T-helper 2 cell treated with Interferon-gamma antibody and Interleukin-4, amounts not matched to agents 100 ng/mL and 5 ng/mL, for 36 hours (primary cell): ENCODE data around the gene BORCS8. TPM values are rescaled to one million over a fixed set of nuclear protein-coding genes. Genes with fewer than 3 reads are reported as not detected.
"Not testable (repeated sequence)": the region's sequence is repeated elsewhere in the genome, so short reads cannot be mapped to it uniquely, and the experiment has no call there.

Source experiments
- intact Hi-C: fragments of 100-400 bp; cut with micrococcal nuclease; formaldehyde crosslinking; loops from one replicate; pipeline ENCODE4 v1.15.1; 2023
- total RNA-seq: library from RNA; stranded (reverse); gene quantifications from 2 replicates; pipeline ENCODE4 v1.2.3, GENCODE V29; 2022

The BORCS8 gene
- 31.5 and 38.6 TPM in 2 replicates for total RNA-seq

DNA sequence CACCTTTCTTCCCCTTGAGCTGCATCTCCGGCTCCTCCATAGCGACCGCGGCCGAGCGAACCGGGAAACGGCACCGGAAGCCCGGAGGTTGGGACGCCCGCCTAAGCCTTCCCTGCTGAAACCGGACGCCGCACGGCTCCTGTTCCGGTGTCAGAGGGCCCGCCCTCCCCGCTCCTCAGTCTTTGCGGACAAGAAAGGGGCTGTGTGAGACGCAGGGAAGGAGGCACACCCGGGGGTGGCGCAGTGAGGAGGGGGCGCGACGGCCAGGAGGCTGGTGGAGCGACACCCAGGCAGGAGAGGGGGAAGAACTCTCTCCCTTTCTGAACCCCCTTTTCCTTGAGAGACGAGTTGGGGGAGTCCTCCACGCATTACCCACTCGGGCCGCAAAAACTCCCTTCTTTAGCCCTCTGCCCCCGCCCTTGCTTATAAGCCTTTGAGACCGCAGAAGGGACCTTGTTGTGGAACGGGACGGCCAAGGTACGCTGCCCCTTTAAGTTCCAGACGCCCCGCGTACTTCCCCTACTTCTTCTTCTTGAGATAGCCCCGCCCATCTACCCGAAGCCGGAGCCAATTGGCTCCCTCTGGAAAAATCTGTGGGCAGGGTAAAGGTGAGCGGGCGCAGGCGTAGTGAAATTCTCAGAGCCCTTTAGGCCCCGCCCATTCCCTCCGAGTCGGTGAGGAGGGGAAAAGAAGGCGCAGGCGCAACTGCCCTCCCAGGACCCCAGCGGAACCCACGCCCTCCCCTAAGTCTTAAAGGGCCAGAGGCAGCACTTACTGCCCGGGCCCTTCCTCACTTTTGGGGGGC, at the start of gene BORCS8, which contains the start of gene RFXANK:
BORCS8 (minus strand) TSS at position 75 of the 805 bp plus-strand sequence; CDS start at position 40, 35 bp downstream.
RFXANK (plus strand) TSS at position 181 of the 805 bp plus-strand sequence. CDS start 1,689 bp downstream, outside the sequence.
- intact Hi-C loops: loop anchor here (1.0 to 5.0 kb wide), 8 partner anchors 11 to 297 kb away; partner anchors contain the start of genes ARMC6, COPE, DDX49 and GATAD2A

GRCh38 chr19:19240476-19240875, 48.5 kb upstream of the BORCS8 start:
- intact Hi-C loops: no loop called here

DNA sequence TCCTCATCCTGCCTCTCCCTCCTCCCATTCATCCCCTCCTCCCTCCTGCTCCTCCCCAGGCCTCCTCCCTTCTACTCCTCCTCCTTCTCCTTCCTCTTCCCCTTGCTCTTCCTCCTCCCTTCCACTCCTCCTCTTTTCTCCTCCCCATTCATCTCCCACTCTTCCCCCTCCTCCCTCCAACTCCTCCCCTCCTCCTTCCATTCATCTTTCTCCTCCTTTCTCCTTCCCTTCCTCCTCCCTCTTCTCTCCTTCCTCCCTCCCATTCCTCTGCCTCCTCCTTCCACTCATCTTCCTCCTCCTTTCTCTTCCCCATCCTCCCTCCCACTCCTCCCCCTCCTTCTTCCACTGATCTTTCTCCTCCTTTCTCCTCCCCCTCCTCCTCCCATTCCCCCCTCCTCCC, 47.7 kb upstream of the BORCS8 start:
- intact Hi-C loops: no loop called here

- intact Hi-C loops: no loop called here
Measured at GRCh38 chr19:19238126-19238894, 46.4 kb upstream of the BORCS8 start.

DNA sequence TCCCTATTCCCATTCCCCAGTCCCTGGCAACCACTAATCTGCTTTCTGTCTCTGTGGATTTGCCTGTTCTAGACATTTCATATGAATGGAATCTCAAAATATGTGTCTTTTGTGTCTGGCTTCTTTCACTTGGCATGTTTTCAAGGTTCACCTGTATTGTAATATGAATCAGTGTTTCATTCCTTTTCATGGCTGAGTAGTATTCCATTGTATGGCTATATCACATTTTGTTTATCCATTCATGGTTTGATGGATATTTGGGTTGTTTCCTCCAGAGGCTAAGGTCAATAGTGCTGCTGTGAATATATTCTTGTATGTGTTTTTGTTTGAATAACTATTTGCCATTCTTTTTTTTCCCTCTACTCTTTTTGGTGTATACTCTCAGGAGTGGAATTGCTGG, 44.2 kb upstream of the BORCS8 start:
- intact Hi-C loops: no loop called here

- intact Hi-C loops: no loop called here
Measured at GRCh38 chr19:19234220-19234816, 42.4 kb upstream of the BORCS8 start.

DNA sequence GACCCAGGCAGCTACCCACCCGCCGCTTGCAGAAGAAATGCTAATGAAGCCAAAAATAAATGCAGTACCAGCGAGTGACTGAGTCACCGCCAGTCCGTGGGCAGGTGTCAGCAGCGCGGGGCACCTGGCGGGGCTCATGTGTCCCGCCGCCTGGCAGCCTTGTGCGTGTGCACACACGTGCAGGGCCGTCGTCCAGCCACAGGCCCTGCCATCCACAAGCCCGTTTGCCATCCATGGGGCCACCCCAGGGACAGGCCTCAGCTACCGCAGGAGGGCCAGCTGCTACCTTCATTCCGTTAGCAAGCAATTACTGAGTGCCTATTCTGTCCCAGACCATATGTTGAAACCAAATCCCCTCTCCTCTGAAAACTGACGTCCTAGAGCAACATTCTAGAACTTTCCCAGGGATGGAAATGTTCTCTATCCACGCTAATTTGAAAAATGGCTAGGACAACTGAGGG, 40.3 kb upstream of the BORCS8 start:
- intact Hi-C loops: no loop called here

GRCh38 chr19:19230999-19231398, 39.0 kb upstream of the BORCS8 start:
- intact Hi-C loops: no loop called here

GRCh38 chr19:19229701-19230100, 37.7 kb upstream of the BORCS8 start:
- intact Hi-C loops: no loop called here

DNA sequence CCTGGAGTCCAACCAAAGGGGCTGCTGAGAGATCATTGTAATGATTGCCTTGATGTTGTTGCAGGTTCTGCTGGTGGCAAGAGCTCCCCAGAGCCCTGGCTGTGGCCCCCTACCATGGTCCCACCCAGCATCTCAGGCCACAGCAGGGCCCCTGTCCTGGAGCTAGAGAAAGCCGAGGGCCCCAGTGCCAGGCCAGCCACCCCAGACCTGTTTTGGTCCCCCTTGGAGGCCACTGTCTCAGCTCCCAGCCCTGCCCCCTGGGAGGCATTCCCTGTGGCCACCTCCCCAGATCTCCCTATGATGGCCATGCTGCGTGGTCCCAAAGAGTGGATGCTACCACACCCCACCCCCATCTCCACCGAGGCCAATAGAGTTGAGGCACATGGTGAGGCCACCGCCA, 35.3 kb upstream of the BORCS8 start:
- intact Hi-C loops: no loop called here

GRCh38 chr19:19226663-19227062, 34.7 kb upstream of the BORCS8 start:
- intact Hi-C loops: no loop called here

DNA sequence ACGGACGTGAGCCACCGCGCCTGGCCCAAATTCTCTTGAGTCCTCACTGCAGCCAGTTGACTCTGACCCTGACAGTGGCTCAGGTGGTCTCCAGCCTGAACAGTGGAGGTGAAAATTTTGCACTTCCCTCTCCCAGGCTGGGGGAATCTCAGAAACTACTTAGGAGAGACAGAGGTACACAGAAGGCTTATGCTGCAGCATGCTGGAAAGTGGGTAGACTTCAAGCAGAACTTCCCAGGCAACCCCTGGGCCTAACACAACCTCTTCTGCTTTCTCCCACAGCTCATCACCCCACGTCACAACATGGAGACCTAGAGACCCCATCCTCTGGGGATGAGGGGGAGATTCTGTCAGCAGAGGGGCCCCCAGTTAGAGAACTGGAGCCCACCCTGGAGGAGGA, 34.3 kb upstream of the BORCS8 start:
- intact Hi-C loops: no loop called here

GRCh38 chr19:19224852-19225494, 33.0 kb upstream of the BORCS8 start:
- intact Hi-C loops: loop anchor here (1.0 to 2.0 kb wide), 2 partner anchors 32 to 79 kb away; partner anchors contain the start of genes BORCS8 and RFXANK

GRCh38 chr19:19224150-19224851, 32.3 kb upstream of the BORCS8 start:
- intact Hi-C loops: loop anchor here (2.0 kb wide), 1 partner anchor 32 kb away; the partner anchor contains the start of genes BORCS8 and RFXANK

DNA sequence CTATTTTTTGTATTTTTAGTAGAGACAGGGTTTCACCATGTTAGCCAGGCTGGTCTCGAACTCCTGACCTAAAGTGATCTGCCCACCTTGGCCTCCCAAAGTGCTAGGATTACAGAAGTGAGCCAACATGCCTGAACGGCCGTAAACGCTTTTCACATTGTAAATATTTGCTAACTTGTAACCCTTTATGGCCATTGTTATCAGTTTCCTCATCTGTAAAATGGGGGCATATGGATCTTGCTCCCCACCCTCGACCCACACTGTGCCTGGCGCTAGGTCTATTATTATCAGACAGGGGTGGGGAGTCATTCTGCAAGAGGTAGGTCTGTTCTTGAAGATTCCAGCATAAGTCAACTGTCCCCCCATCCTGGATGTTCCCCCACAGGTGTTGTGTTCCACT, 31.7 kb upstream of the BORCS8 start:
- intact Hi-C loops: loop anchor here (2.0 kb wide), 1 partner anchor 31 kb away; the partner anchor contains the start of genes BORCS8 and RFXANK

DNA sequence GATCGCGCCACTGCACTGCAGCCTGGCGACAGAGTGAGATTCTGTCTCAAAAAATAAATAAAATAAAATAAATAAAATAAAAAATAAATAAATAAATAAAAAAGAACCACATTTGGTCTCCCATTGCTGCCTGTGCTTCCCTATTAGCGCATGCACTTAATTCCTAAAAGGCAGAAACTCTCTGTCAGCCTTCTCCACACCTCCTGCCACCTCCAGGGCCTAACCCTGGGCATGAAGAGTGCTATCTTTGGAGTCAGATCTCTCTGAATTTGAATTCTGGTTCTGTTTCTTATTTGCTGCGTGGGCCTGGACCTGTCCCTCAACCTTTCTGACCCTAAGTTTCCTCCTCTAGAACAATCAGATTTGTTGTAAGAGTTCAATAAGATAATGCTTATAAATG, 31.1 kb upstream of the BORCS8 start:
- intact Hi-C loops: no loop called here

GRCh38 chr19:19221000-19221399, 29.0 kb upstream of the BORCS8 start:
- intact Hi-C loops: not testable (repeated sequence)

DNA sequence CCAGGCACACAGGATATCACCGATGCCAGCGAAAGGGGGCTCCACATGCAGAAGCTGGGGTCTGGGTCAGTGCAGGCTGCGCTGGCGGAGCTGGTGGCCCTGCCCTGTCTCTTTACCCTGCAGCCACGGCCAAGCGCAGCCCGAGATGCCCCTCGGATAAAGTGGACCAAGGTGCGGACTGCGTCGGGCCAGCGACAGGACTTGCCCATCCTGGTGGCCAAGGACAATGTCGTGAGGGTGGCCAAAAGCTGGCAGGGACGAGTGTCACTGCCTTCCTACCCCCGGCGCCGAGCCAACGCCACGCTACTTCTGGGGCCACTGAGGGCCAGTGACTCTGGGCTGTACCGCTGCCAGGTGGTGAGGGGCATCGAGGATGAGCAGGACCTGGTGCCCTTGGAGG, 27.0 kb upstream of the BORCS8 start:
- intact Hi-C loops: no loop called here

GRCh38 chr19:19217099-19217498, 25.1 kb upstream of the BORCS8 start:
- intact Hi-C loops: no loop called here

DNA sequence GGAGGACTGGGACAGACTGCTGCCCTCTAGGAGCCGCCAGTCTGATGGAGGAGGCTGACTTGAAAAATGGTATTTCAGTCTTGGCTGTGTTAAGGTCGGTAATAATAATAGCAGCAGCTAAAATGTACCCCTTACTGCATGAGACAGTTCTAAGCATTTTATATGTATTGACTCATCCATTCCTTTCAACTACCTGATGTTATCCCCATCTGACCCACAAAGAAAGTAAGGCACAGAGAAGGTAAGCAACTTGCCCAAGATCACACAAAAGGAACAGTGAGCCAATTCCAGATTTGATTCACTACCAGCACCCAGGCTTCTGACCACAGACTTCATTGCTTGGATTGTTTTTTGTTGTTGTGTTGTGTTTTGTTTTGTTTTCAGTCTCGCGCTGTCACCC, 23.8 kb upstream of the BORCS8 start:
- intact Hi-C loops: no loop called here
